ENCODE data around the gene G6PC1. TPM values are rescaled to one million over a fixed set of nuclear protein-coding genes. Genes with fewer than 3 reads are reported as not detected.
"Not testable (repeated sequence)": the region's sequence is repeated elsewhere in the genome, so short reads cannot be mapped to it uniquely, and the experiment has no call there.

Gene G6PC1
- total RNA-seq, 1 donor from 2014 or later, result not detected

DNA sequence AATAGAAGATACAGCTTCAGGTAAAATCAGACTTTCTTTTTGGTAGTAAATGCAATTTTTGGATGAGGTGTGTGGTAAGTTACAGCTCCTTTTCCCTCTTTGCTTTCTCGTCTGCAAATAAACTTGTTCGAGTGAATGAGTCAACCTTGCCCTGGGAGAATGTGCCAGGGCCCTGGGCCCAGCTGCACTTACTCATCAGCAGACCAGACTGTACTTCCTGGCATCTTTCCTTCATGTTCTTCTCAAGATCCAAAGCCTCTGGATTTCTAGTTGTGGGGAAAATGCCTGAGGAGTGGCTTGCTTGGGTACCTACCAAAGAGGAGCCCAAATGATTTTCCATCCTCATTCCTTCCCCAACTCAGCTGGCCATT, 5.4 kb upstream of the G6PC1 start:
- ATAC-seq, result peak; percentile 79
- TF ChIP-seq, protein P1, sequence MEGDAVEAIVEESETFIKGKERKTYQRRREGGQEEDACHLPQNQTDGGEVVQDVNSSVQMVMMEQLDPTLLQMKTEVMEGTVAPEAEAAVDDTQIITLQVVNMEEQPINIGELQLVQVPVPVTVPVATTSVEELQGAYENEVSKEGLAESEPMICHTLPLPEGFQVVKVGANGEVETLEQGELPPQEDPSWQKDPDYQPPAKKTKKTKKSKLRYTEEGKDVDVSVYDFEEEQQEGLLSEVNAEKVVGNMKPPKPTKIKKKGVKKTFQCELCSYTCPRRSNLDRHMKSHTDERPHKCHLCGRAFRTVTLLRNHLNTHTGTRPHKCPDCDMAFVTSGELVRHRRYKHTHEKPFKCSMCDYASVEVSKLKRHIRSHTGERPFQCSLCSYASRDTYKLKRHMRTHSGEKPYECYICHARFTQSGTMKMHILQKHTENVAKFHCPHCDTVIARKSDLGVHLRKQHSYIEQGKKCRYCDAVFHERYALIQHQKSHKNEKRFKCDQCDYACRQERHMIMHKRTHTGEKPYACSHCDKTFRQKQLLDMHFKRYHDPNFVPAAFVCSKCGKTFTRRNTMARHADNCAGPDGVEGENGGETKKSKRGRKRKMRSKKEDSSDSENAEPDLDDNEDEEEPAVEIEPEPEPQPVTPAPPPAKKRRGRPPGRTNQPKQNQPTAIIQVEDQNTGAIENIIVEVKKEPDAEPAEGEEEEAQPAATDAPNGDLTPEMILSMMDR (IDR thresholded peaks at IDR 0.05), result no peak
- no peaks in the 10 kb centered on the region for H3K27me3 ChIP-seq
- peak overlapping the region; percentile 19 for H3K27ac ChIP-seq
- peaks cover 46% of the 10 kb centered on the region for H3K4me1 ChIP-seq
- peak; percentile 78 for DNase-seq
- H3K4me3 ChIP-seq, result no peak overlapping the region
- intact Hi-C loops (cut with DNase I), result no loop called here
- H3K36me3 ChIP-seq, result no peaks in the 10 kb centered on the region
- no peaks in the 10 kb centered on the region for H3K9me3 ChIP-seq

DNA sequence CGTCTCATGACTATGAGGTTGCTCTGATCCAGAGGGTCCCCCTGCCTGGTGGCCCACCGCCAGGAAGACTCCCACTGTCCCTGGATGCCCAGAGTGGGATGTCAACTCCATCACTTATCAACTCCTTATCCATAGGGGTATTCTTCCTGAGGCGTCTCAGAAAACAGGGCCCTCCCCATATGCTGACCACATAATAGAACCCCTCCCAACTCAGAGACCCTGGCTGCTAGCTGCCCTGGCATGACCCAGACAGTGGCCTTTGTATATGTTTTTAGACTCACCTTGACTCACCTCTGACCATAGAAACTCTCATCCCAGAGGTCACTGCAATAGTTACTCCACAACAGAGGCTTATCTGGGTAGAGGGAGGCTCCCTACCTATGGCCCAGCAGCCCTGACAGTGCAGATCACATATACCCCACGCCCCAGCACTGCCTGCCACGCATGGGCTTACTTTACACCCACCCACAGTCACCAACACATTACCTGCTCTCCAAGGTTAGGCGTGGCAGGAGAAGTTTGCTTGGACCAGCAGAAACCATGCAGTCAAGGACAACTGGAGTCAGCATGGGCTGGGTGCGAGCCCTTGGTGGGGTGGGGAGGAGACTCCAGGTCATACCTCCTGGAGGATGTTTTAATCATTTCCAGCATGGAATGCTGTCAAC, 2.3 kb upstream of the G6PC1 start:
- no peaks in the 10 kb centered on the region for H3K36me3 ChIP-seq
- DNase-seq, result no peak
- no peak overlapping the region for H3K4me3 ChIP-seq
- no peaks in the 10 kb centered on the region for H3K27me3 ChIP-seq
- intact Hi-C loops (cut with DNase I), result no loop called here
- peaks cover 23% of the 10 kb centered on the region for H3K4me1 ChIP-seq
- no peaks in the 10 kb centered on the region for H3K9me3 ChIP-seq
- TF ChIP-seq, protein P1 (IDR thresholded peaks at IDR 0.05), result no peak
- no peak for ATAC-seq
- no peak overlapping the region for H3K27ac ChIP-seq

DNA sequence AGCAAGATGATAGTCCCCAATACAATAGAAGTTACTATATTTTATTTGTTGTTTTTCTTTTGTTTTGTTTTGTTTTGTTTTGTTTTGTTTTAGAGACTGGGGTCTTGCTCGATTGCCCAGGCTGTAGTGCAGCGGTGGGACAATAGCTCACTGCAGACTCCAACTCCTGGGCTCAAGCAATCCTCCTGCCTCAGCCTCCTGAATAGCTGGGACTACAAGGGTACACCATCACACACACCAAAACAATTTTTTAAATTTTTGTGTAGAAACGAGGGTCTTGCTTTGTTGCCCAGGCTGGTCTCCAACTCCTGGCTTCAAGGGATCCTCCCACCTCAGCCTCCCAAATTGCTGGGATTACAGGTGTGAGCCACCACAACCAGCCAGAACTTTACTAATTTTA, 618 bp upstream of the G6PC1 start:
- H3K36me3 ChIP-seq; H3K4me3 ChIP-seq; H3K4me1 ChIP-seq; DNase-seq; H3K27ac ChIP-seq; intact Hi-C loops (cut with DNase I); ATAC-seq; H3K27me3 ChIP-seq; H3K9me3 ChIP-seq: not testable (repeated sequence)

DNA sequence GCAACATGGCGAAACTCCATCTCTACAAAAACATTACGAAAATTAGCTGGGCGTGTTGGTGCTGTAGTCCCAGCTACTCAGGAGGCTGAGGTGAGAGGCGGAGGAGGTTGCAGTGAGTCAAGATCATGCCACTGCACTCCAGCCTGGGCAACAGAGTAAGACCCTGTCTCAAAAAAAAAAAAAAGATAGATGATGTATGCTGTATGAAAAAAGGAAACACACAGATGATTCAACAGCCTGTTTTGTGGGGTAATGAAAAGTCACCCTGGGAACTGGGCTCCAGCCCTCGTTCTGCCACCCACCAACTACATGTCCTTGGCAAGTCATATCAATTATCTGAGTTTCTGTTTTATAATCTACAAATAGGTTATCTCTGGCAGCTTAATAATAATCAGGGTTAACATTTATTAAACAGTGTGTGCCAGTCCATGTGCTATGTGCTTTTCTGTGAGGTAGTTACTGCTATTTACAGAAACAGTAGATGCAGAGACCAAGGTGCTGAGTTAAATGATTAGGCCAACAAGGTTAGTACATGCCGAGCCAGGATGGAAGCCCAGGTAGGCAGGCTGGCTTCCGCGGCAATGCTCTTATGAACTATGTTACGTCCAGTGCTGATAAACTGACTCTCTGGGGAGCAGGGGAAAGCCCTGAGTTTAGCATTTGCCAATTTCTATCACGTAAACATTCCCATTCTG, 1.1 kb downstream of the G6PC1 start:
- Histone ChIP-seq H3K9me3 (no peaks in the 10 kb centered on the region), H3K4me1 (no peaks in the 10 kb centered on the region), H3K27me3 (no peaks in the 10 kb centered on the region), H3K36me3 (no peaks in the 10 kb centered on the region), H3K4me3 (no peak overlapping the region), H3K27ac (no peak overlapping the region)
- TF ChIP-seq, protein P1 (IDR thresholded peaks at IDR 0.05), result no peak
- DNase-seq (no peak), ATAC-seq (no peak)
- intact Hi-C loops (cut with DNase I), result no loop called here

DNA sequence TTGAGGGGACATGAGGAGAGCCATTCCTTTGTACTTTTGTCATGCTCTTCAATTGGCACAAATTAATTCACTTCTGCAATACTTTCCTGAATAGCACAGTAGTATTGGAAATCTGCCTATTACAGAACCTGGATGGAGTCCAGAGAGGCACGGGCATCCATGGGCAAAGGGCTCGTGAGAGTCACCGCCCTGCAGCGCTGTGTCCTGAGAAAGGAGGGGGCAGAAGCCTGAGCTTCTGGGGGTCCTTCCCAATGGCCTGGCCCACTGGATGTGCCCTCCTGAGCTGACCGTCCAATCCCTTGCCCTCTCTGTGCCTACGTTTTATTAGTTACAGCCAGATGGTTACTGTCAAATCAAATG, 3.5 kb downstream of the G6PC1 start:
- TF ChIP-seq, protein P1 (IDR thresholded peaks at IDR 0.05), result no peak
- no peaks in the 10 kb centered on the region for H3K27me3 ChIP-seq
- ATAC-seq, result no peak
- no peak overlapping the region for H3K27ac ChIP-seq
- H3K36me3 ChIP-seq, result no peaks in the 10 kb centered on the region
- intact Hi-C loops (cut with DNase I), result no loop called here
- no peaks in the 10 kb centered on the region for H3K4me1 ChIP-seq
- no peak for DNase-seq
- H3K4me3 ChIP-seq, result no peak overlapping the region
- no peaks in the 10 kb centered on the region for H3K9me3 ChIP-seq

DNA sequence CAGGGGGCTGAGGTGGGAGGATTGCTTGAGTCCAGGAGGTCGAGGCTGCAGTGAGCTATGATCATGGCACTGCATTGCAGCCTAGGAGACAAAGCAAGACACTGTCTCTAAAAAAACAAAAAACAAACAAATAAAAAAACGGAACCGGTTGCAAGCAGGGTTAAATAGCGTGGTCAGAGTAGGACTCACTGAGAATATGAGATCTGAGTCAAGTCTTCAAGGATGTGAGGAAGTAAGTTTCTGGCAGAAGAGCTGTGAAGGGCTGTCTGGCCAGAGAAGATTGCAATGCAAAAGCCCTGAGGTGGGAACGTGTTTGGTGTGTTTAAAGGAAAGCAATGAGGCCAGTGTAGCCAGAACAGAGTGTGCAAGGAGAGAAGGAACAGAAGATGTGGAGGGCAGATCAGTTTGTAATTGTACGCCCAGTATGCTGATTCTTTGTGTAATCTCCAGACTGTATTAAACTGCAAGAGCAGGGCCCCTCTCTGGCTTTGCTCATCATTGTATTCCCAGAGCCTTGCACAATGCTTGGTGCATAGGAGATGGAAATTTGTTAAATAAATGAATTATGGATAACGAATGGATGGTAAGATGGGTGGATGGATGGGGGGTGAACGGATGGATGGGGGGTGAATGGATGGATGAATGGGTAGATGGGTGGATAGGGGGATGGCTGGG, 6.3 kb downstream of the G6PC1 start:
- intact Hi-C loops (cut with DNase I), result no loop called here
- H3K27me3 ChIP-seq, result no peaks in the 10 kb centered on the region
- no peak overlapping the region for H3K27ac ChIP-seq
- H3K36me3 ChIP-seq, result no peaks in the 10 kb centered on the region
- no peak for DNase-seq
- H3K4me3 ChIP-seq, result no peak overlapping the region
- TF ChIP-seq, protein P1 (IDR thresholded peaks at IDR 0.05), result no peak
- no peaks in the 10 kb centered on the region for H3K4me1 ChIP-seq
- H3K9me3 ChIP-seq, result no peaks in the 10 kb centered on the region
- ATAC-seq, result no peak

Data from upper lobe of right lung (tissue), 1 donor.